ENCODE data around the gene TCP11X1.
"Not testable (repeated sequence)": the region's sequence is repeated elsewhere in the genome, so short reads cannot be mapped to it uniquely, and the experiment has no call there.

TCP11X1 gene

GRCh38 chrX:102214986-102215385 lies at the start of gene TCP11X1:
Gene TCP11X1, plus strand, starts transcription at chrX:102215301.
- H3K4me1 ChIP-seq (ENCODE audit: insufficient read depth, low read length); H3K9me3 ChIP-seq (ENCODE audit: control insufficient read depth, insufficient read depth, low read length); H3K9ac ChIP-seq (ENCODE audit: low read depth, low read length); H3K36me3 ChIP-seq (ENCODE audit: insufficient read depth, low read length): not testable (repeated sequence)

- Histone ChIP-seq H3K9me3 (ENCODE audit: control insufficient read depth, insufficient read depth, low read length) (no peaks in the 10 kb centered on the region), H3K4me1 (ENCODE audit: insufficient read depth, low read length) (no peaks in the 10 kb centered on the region), H3K36me3 (ENCODE audit: insufficient read depth, low read length) (no peaks in the 10 kb centered on the region)
These were observed 29.0 kb upstream of the TCP11X1 start for GRCh38 chrX:102185967-102186720.

DNA sequence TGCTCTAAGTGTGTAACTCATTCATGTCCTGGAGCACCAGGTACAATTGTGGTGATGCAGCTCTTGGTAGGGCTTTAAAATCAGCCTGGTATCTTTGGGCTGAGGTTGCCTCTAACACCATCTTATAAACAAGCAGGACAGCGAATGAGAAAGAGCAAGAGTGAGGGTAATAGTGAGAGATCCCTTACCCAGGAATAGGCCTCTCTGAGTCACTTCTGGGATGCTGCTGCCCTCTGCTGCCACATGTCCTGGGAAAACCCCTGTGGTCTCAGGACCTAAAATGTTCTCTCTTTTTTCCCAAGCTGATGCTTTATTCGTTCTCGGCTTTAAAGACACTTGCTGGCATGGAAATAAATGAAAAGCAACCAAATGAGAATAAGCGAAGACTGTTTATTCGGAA lies 7.2 kb upstream of the TCP11X1 start:
- H3K4me1 ChIP-seq (ENCODE audit: insufficient read depth, low read length); H3K9me3 ChIP-seq (ENCODE audit: control insufficient read depth, insufficient read depth, low read length); H3K9ac ChIP-seq (ENCODE audit: low read depth, low read length); H3K36me3 ChIP-seq (ENCODE audit: insufficient read depth, low read length): not testable (repeated sequence)

More at GRCh38 chrX:102185967-102186720, 29.0 kb upstream of the TCP11X1 start:
- no peak overlapping the region for H3K9ac ChIP-seq (ENCODE audit: low read depth, low read length)

- not testable (repeated sequence) for H3K9me3 ChIP-seq (ENCODE audit: control insufficient read depth, insufficient read depth, low read length); H3K4me1 ChIP-seq (ENCODE audit: insufficient read depth, low read length); H3K9ac ChIP-seq (ENCODE audit: low read depth, low read length); H3K36me3 ChIP-seq (ENCODE audit: insufficient read depth, low read length)
These were observed 1.4 kb downstream of the TCP11X1 start for GRCh38 chrX:102216497-102216896.

DNA sequence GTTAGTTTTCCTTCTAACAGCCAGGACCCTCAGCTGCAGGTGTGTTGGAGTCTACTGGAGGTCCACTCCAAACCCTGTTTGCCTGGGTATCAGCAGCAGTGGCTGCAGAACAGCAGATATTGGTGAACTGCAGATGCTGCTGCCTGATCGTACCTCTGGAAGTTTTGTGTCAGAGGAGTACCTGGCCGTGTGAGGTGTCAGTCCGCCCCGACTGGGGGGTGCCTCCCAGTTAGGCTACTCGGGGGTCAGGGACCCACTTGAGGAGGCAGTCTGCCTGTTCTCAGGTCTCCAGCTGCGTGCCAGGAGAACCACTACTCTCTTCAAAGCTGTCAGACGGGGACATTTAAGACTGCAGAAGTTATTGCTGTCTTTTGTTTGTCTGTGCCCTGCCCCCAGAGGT lies 20.6 kb downstream of the TCP11X1 start:
- not testable (repeated sequence) for H3K4me1 ChIP-seq (ENCODE audit: insufficient read depth, low read length); H3K9ac ChIP-seq (ENCODE audit: low read depth, low read length); H3K36me3 ChIP-seq (ENCODE audit: insufficient read depth, low read length); H3K9me3 ChIP-seq (ENCODE audit: control insufficient read depth, insufficient read depth, low read length)

- not testable (repeated sequence) for H3K9me3 ChIP-seq (ENCODE audit: control insufficient read depth, insufficient read depth, low read length); H3K36me3 ChIP-seq (ENCODE audit: insufficient read depth, low read length)
These were observed 25.2 kb downstream of the TCP11X1 start for GRCh38 chrX:102240265-102240664.

GRCh38 chrX:102246893-102247292 lies 31.8 kb downstream of the TCP11X1 start, which contains the start of gene NXF2:
Gene NXF2, plus strand, starts transcription at chrX:102247167. Its CDS starts 59,912 bp downstream, at chrX:102307079.
- H3K9ac ChIP-seq (ENCODE audit: low read depth, low read length); H3K9me3 ChIP-seq (ENCODE audit: control insufficient read depth, insufficient read depth, low read length); H3K36me3 ChIP-seq (ENCODE audit: insufficient read depth, low read length); H3K4me1 ChIP-seq (ENCODE audit: insufficient read depth, low read length): not testable (repeated sequence)

More at GRCh38 chrX:102240265-102240664, 25.2 kb downstream of the TCP11X1 start:
- not testable (repeated sequence) for H3K9ac ChIP-seq (ENCODE audit: low read depth, low read length); H3K4me1 ChIP-seq (ENCODE audit: insufficient read depth, low read length)

- not testable (repeated sequence) for H3K9ac ChIP-seq (ENCODE audit: low read depth, low read length); H3K36me3 ChIP-seq (ENCODE audit: insufficient read depth, low read length); H3K4me1 ChIP-seq (ENCODE audit: insufficient read depth, low read length); H3K9me3 ChIP-seq (ENCODE audit: control insufficient read depth, insufficient read depth, low read length)
These were observed 57.1 kb downstream of the TCP11X1 start for GRCh38 chrX:102272231-102272630.
